Measurements from ENCODE around the gene EML4.

- TF ChIP-seq, protein P1, sequence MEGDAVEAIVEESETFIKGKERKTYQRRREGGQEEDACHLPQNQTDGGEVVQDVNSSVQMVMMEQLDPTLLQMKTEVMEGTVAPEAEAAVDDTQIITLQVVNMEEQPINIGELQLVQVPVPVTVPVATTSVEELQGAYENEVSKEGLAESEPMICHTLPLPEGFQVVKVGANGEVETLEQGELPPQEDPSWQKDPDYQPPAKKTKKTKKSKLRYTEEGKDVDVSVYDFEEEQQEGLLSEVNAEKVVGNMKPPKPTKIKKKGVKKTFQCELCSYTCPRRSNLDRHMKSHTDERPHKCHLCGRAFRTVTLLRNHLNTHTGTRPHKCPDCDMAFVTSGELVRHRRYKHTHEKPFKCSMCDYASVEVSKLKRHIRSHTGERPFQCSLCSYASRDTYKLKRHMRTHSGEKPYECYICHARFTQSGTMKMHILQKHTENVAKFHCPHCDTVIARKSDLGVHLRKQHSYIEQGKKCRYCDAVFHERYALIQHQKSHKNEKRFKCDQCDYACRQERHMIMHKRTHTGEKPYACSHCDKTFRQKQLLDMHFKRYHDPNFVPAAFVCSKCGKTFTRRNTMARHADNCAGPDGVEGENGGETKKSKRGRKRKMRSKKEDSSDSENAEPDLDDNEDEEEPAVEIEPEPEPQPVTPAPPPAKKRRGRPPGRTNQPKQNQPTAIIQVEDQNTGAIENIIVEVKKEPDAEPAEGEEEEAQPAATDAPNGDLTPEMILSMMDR (IDR thresholded peaks at IDR 0.05; ENCODE audit: borderline replicate concordance, extremely low read depth, low read length, poor library complexity, severe bottlenecking), result no peak
- no peak for TF ChIP-seq EZH2 (IDR thresholded peaks at IDR 0.05; ENCODE audit: borderline replicate concordance, low read depth, low read length, severe bottlenecking)
Observed at GRCh38 chr2:42129487-42129852, 39.7 kb upstream of the EML4 start.
